Fibroblast of the aortic adventitia (primary cell): ENCODE results near the gene VKORC1. TPM values are rescaled to one million over a fixed set of nuclear protein-coding genes. Genes with fewer than 3 reads are reported as not detected.
"Not testable (repeated sequence)": the region's sequence is repeated elsewhere in the genome, so short reads cannot be mapped to it uniquely, and the experiment has no call there.

Experiments
- DNase-seq: peaks from one replicate; pipeline ENCODE4 v3.0.0-alpha.2; 2010; ENCODE audit warnings: low read depth
- H3K4me3 ChIP-seq: 2 replicates; pipeline ENCODE4 v1.5.1; 2011; ENCODE audit warnings: low read depth, mild to moderate bottlenecking, control low read depth, low read length, moderate library complexity
- total RNA-seq: library from RNA; depleted of rRNA; stranded (reverse); fragments of >200 nt; gene quantifications from 2 replicates; pipeline ENCODE4 v1.2.3, GENCODE V29; 2012; ENCODE audit warnings: low replicate concordance
- TF ChIP-seq, protein P1 (sequence below): IDR thresholded peaks from 2 replicates; pipeline ENCODE4 v1.5.1; 2011; ENCODE audit warnings: mild to moderate bottlenecking, low read length, control low read depth, inconsistent platforms; ENCODE audit not compliant: insufficient read depth

The VKORC1 gene
- total RNA-seq, 1 donor = 146 TPM

DNA sequence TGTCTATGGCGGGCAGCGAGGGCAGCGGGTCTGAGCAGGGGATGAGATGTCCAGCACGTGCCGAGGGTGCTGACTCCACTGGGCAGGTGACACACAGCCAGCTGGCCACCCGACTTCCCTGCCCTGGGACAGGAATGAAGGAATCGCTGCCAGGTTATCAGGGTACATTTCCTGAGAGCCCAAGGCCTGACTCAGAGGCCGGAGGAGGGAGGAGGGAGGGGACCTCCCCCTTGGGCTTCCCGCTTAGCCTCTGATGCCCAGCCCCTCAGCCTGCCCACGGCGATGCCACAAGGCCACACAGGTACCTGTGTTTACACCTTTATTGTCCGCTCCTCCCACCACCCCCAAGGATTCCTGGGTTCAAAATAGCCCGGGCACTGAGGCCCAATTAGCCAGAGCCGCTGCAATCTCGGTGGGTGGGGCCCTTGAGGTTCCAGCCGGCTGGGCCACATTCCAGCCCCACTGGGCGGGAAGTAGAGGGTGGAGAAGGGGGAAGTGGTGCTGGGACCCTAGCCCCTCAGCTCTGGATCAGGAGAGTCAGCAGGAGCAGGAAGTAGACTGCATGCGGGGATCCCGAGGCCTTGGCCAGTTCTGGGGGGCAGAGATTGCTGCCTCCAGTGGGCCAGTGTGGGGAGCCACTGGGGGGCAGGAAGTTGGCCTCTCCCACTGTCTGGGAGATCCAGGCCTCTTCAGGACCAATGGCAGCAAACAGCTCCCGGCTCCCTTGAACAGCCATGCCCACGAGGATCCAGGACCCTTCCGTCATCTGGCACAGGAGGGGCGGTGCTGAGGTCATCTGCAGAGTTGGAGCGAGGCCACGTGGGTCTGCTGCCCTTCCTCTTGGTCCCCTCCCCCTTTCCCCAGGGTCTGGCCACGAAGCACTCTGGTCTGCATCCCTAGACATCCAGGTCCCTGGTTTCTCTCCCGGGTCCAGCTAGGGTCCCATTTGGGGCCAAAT is 44.3 kb upstream of the VKORC1 start:
- DNase-seq = peak; percentile 62

DNA sequence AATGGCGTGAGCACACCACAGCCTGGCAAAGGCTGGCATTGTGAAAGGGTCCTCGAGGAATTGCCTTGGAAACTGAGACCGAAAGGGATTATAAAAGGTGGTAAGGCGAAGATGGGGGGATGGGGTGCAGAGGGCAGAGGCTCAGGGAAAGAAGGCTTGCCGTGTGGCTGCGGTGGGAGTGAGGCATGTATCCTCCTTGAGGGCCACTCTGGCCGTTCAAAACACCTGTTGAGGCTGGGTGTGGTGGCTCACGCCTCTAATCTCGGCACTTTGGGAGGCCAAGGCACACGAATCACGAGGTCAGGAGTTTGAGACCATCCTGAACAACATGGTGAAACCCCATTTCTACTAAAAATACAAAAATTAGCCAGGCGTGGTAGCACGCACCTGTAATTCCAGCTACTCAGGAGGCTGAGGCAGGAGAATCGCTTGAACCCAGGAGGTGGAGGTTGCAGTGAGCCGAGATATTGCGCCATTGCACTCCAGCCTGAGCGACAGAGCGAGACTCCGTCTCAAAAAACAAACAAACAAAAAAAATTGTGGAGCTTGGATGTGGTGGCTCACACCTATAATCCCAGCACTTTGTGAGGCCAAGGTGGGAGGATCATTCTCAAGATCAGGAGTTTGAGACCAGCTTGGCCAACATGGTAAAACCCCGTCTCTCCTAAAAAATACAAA is 42.4 kb upstream of the VKORC1 start:
- DNase-seq, H3K4me3 ChIP-seq: not testable (repeated sequence)

More for the DNA sequence above, 44.3 kb upstream of the VKORC1 start:
- no peak overlapping the region for H3K4me3 ChIP-seq
- TF ChIP-seq, protein P1, sequence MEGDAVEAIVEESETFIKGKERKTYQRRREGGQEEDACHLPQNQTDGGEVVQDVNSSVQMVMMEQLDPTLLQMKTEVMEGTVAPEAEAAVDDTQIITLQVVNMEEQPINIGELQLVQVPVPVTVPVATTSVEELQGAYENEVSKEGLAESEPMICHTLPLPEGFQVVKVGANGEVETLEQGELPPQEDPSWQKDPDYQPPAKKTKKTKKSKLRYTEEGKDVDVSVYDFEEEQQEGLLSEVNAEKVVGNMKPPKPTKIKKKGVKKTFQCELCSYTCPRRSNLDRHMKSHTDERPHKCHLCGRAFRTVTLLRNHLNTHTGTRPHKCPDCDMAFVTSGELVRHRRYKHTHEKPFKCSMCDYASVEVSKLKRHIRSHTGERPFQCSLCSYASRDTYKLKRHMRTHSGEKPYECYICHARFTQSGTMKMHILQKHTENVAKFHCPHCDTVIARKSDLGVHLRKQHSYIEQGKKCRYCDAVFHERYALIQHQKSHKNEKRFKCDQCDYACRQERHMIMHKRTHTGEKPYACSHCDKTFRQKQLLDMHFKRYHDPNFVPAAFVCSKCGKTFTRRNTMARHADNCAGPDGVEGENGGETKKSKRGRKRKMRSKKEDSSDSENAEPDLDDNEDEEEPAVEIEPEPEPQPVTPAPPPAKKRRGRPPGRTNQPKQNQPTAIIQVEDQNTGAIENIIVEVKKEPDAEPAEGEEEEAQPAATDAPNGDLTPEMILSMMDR = no peak

DNA sequence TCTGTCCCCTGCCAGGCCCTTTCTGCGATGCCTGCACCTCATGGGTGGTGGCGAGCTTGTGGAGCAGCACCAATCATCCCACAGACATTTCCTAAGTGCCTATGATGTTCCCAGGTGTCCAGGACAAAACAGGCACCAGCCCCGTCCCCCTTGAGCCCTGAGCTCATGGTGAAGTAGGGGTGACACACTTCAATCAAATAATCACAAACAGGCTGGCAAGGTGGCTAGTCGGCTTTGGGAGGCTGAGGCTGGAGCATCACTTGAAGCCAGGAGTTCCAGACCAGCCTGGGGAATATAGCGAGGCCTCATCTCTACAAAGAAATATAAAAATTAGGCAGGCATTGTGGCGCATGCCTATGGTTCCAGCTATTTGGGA is 41.7 kb upstream of the VKORC1 start:
- no peak for DNase-seq
- TF ChIP-seq, protein P1 = no peak
- no peak overlapping the region for H3K4me3 ChIP-seq

DNA sequence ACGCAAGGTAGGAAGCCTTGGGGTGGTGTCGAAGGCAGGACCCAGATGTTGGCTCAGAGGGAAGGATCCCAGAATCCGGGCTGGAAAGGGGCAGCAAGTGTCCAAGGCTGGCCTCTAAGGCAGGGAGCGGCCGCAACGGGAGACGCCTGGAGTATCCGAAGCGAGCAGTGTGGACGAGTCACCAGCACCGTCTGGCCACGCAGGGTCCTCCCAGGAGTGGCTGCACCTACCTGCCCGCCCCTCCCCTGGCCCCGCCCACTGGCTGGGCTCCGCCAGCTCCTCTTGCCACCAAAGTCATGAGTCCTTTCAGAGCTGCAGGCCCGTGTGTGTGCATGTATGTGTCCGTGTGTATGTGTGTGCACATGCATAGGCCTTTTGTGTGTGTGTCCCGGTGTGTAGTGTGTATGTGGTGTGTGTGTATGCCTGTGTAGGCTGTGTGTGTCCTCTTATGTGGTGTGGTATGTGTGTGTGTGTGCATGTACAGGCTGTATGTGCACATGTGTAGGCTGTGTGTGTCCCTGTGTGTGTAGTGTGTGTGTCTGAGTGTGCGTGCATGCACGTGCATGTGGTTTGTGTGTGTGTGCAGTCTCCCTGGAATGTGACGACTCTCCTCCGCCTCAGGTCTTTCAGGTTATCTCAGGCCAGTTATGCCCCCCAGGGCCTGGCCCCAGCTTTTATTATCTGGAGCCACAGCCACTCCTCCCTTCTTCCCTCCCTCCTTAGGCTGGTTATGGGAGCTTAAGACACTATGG is 41.1 kb upstream of the VKORC1 start, which contains the start of gene PRSS8:
PRSS8 (minus strand) TSS at position 193 of the 752 bp plus-strand sequence. CDS start 229 bp downstream, outside the sequence.
- TF ChIP-seq, protein P1 = no peak
- no peak within 1 kb of the TSS for H3K4me3 ChIP-seq
- DNase-seq = no peak

DNA sequence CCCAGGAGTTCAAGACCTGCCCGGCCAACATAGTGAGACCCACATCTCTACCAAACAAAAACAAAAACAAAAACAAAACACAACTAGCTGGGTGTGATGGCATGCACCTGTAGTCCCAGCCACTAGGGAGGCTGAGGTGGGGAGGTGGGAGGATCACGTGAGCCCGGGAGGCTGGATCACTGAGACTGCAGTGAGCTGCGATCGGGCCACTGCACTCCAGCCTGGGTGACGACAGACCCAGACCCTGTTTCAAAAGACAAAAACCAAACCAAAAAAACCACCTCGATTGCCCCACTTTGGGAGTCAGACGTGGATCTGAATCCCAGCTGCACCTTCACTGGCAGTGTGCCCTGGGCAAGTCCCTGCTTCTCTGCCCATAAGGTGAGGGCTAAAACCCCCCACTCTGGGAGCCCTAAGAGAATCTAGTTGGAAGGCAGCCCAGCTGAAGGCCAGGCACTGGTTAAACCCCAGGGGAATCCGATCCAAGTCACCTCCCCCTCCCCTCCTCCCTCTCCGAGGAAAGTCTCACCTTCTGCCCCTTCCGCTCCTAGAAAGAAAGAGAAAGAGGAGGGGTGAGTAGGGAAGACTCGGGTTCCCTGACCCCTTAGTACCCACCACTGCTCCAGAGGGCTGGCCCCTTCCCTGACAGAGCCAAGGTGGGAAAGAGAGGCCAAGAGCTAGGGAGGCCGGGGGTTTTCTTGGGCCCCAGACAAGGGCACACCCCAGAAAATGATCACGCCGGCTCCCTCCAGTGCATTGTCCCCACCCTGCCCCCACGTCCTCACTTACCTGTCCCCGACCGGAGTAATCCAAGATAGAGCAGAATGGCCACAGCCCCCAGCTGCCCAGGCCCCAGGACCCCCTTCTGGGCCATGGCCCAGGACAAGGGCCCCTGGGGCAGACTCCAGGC is 40.3 kb upstream of the VKORC1 start:
- TF ChIP-seq, protein P1 = no peak
- DNase-seq = no peak
- H3K4me3 ChIP-seq = no peak overlapping the region

DNA sequence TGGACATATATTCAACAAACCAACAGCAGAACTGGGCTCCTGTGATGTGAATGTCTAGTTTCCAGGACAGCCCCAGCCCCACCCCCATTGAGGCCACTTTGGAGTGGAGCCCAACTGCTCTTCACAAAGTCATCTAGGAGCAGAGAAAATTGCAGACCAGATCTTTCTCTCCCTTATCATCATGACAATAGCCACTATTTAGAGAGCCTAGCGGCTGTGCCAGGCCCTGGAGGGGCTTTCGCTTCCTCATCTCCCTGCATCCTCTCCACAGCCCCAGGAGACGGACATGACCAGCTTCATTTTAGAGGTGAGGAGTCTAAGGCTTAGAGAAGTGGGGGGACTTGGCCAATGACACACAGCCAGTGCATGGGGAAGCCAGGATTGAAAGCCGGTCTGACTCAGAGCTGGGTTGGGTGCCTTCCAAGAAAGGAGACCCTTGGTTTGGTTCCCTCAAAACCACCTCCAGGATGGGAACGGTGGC is 39.5 kb upstream of the VKORC1 start:
- no peak for DNase-seq
- TF ChIP-seq, protein P1 = no peak
- H3K4me3 ChIP-seq = no peak overlapping the region
